AG04449 (cell line): ENCODE measurements around the gene SLC25A4.

Experiments
- CTCF ChIA-PET: fragments of 350-600 bp; formaldehyde crosslinking; extraction: SDS; loops from one replicate; lab custom pipeline; 2021; ENCODE audit warnings: antibody characterized with exemption; lab: Yijun Ruan, JAX
- POLR2A ChIA-PET: fragments of 400-600, 350-600 bp; formaldehyde crosslinking; extraction: SDS; loops from one replicate; lab custom pipeline; 2020; ENCODE audit warnings: antibody characterized with exemption, inconsistent platforms; lab: Yijun Ruan, JAX
- DNase-seq: peaks from one replicate; pipeline ENCODE4 v3.0.0-alpha.2; 2010; ENCODE audit warnings: low read depth, low spot score
- H3K4me3 ChIP-seq: 2 replicates; pipeline ENCODE4 v1.5.1; 2011; ENCODE audit warnings: low read depth, mild to moderate bottlenecking, control low read depth, low read length
- TF ChIP-seq, protein P1 (sequence below): IDR thresholded peaks from one replicate; pipeline ENCODE4 v1.5.1; 2011; ENCODE audit warnings: mild to moderate bottlenecking, moderate library complexity, low read length, control low read depth, inconsistent platforms; ENCODE audit not compliant: insufficient read depth; ENCODE audit errors: missing control alignments

SLC25A4 gene

DNA sequence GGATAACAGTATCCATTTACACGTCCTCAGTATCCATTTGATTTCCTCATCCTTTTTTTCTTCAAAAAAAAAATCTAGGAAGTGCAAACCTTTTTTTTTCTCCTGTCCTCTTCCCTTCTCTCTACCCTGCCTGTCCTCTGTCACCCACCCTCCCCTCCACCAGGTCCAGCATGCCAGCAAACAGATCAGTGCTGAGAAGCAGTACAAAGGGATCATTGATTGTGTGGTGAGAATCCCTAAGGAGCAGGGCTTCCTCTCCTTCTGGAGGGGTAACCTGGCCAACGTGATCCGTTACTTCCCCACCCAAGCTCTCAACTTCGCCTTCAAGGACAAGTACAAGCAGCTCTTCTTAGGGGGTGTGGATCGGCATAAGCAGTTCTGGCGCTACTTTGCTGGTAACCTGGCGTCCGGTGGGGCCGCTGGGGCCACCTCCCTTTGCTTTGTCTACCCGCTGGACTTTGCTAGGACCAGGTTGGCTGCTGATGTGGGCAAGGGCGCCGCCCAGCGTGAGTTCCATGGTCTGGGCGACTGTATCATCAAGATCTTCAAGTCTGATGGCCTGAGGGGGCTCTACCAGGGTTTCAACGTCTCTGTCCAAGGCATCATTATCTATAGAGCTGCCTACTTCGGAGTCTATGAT is 1.7 kb downstream of the SLC25A4 start:
- no peak overlapping the region for H3K4me3 ChIP-seq
- DNase-seq: no peak
- CTCF ChIA-PET: interaction anchor here (1.6 to 3.8 kb wide), 5 partner anchors 10 to 453 kb away, joined by 4 to 15 read pairs (median 8); no protein-coding TSS in a partner anchor
- POLR2A ChIA-PET: interaction anchor here (1.0 kb wide), 1 partner anchor 11 kb away, joined by 3 read pairs; no protein-coding TSS in a partner anchor
- TF ChIP-seq, protein P1, sequence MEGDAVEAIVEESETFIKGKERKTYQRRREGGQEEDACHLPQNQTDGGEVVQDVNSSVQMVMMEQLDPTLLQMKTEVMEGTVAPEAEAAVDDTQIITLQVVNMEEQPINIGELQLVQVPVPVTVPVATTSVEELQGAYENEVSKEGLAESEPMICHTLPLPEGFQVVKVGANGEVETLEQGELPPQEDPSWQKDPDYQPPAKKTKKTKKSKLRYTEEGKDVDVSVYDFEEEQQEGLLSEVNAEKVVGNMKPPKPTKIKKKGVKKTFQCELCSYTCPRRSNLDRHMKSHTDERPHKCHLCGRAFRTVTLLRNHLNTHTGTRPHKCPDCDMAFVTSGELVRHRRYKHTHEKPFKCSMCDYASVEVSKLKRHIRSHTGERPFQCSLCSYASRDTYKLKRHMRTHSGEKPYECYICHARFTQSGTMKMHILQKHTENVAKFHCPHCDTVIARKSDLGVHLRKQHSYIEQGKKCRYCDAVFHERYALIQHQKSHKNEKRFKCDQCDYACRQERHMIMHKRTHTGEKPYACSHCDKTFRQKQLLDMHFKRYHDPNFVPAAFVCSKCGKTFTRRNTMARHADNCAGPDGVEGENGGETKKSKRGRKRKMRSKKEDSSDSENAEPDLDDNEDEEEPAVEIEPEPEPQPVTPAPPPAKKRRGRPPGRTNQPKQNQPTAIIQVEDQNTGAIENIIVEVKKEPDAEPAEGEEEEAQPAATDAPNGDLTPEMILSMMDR: no peak

GRCh38 chr4:185145572-185145971 is 2.5 kb downstream of the SLC25A4 start:
- H3K4me3 ChIP-seq: no peak overlapping the region
- CTCF ChIA-PET: interaction anchor here (1.6 to 3.8 kb wide), 3 partner anchors 11 to 141 kb away, joined by 4 to 15 read pairs (median 8); no protein-coding TSS in a partner anchor
- POLR2A ChIA-PET: no interaction called here
- no peak for DNase-seq
- TF ChIP-seq, protein P1: no peak

DNA sequence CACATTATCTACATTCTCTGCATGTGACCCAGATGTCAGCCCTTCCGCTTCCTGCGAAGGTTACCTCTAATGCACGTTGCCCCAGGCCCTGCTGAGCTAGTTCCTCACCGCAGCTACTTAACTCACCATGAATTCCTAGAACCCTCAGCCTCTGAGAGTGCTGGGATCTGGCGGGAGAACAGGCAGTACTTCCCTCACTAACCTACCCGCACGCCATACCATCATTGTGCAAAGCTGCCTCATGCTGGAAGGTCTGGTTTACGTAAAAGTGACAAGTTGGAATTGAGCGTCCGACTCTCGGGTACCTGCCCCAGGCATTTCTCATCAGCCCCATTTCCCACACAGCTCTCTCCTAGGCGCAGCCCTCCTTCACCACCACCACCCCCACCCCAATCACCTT is 6.3 kb downstream of the SLC25A4 start:
- DNase-seq: no peak
- H3K4me3 ChIP-seq: no peak overlapping the region
- CTCF ChIA-PET: interaction anchor here (1.2 kb wide), 1 partner anchor 34 kb away, joined by 4 read pairs; no protein-coding TSS in a partner anchor
- POLR2A ChIA-PET: no interaction called here
- TF ChIP-seq, protein P1: no peak

DNA sequence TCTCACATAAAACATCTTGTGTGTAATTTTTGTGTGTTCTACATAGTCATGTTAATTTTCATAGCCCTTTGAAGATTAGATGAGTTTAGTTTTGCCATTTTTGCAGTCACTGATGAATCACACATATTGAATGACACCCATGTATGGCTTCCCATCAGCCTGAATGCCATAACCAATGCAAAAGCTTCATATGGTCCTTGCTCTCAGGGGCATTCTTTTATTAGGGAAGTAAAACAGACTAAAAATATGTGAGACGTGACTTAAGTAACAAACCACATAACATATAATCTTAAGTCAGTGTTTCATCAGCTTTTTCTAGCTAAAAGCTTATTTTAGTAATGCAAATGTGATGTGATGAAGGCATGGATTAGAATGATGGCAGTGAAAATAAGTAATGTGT is 8.2 kb downstream of the SLC25A4 start:
- no peak overlapping the region for H3K4me3 ChIP-seq
- no peak for DNase-seq
- ChIA-PET POLR2A (no interaction called here), CTCF (interaction anchor here (1.0 to 1.5 kb wide), 3 partner anchors 11 to 32 kb away, joined by 3 to 6 read pairs (median 5); no protein-coding TSS in a partner anchor)
- TF ChIP-seq, protein P1: no peak

DNA sequence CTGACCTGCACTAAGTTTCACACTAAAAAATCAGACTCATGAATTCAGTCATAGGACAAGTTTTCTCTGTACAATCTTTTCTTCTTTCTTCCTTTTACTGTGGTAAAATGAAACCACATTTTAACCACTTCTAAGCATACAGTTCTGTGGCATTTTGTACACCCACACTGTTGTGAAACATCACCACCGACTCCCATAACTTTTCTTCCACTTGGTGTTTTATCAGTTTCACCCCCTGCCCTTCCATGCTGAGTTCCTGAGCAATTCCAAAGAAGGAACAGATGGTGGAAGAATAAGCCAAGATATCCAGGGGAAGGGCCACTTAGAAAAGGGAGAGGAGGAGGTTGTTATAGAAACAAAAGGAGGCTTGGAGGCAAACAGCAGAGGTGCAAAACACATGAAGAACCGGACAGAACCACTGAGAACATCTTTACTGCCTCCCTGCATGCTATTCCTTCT is 22.6 kb downstream of the SLC25A4 start:
- peak; percentile 47 for DNase-seq
- no peak overlapping the region for H3K4me3 ChIP-seq
- ChIA-PET POLR2A (no interaction called here), CTCF (interaction anchor here (1.1 to 2.4 kb wide), 4 partner anchors 16 to 126 kb away, joined by 3 to 14 read pairs (median 3); no protein-coding TSS in a partner anchor)
- TF ChIP-seq, protein P1: no peak

DNA sequence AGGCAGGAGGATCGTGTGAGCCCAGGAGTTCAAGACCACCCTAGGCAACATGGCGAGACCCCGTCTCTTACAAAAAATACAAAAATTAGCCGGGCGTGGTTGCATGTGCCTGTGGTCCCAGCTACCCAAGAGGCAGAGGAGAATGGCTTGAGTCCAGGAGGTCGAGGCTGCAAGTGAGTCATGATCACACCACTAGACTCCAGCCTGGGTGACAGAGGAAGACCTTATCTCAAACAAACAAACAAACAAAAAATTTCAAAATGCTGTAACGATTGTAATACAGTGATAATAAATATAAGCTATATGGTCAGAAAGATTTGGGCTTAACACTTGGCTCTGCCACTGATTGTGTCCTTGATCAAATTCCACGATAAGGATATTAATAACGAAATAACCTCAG is 24.2 kb downstream of the SLC25A4 start:
- H3K4me3 ChIP-seq: no peak overlapping the region
- TF ChIP-seq, protein P1: no peak
- CTCF ChIA-PET: interaction anchor here (1.4 to 2.4 kb wide), 2 partner anchors 16 to 18 kb away, joined by 3 to 14 read pairs; no protein-coding TSS in a partner anchor
- POLR2A ChIA-PET: no interaction called here
- DNase-seq: no peak
